DMS53 treated with DMSO at 0.1 percent for 48 hours (cell line): Measurements from ENCODE around the gene JADE3.

ENCODE experiments used
- DNase-seq: peaks from one replicate; lab custom pipeline; 2025; ENCODE audit not compliant: unreplicated experiment; lab: John Stamatoyannopoulos, UW

Gene JADE3

DNA sequence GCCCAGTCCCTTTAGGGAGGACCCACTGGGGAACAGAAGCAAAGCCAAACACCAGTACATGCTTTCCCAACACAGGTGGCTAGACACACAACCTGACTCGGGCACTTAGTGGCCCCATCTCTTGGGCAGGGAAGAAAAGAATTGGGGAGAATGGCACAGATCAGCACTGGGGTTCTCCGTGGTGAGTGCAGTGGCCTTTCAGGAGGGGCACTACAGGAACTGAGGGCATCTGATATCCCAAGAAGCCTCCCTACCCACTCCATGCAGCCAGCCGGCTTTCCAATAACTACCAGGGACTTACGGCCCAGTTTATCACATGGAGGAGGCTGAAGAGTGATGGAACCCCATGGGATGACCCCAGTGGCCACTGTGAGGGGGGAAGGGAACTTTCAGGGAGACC lies 189.0 kb downstream of the JADE3 start:
- no peak for DNase-seq
